HepG2 (cell line): Measurements from ENCODE around the gene FKBP1B.

Source experiments
- FOXP1 ChIP-seq, 2 experiments: fragments of 450-650 bp in 1 of 2; IDR thresholded peaks; 2 replicates each; pipeline ENCODE4 v1.6.1; 2017 to 2018; ENCODE audit warnings: antibody characterized with exemption in 1 of 2
- NFIC ChIP-seq: IDR thresholded peaks from 2 replicates; pipeline ENCODE4 v1.6.1; 2012; ENCODE audit warnings: mild to moderate bottlenecking, low read length, inconsistent platforms
- ZMYM3 ChIP-seq: sonication (generic); formaldehyde crosslinking; IDR thresholded peaks from 2 replicates; pipeline ENCODE4 v1.5.1; 2020; ENCODE audit warnings: mild to moderate bottlenecking, missing genetic modification reagents

DNA sequence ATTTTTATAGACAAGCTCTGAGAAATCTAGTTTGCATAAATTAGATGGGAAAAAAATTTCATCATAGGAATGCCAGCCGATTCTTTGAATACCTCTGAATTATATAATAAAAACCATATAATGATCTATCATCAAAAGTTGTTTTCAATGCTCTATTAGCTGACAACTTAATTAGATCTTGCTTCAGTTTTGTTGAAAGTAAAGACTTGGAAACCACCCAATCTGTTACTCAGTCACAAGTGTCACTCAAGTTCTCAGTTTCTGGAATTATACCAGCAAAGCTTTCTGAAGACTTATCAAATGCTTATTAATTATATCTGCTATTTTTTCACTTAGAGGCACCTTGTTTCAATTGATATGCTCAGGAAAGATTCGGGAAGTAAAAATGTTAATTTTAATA, 52.5 kb downstream of the FKBP1B start:
- TF ChIP-seq ZMYM3 (no peak), FOXP1 (IDR thresholded peaks at IDR 0.05) (no peak), FOXP1 (CRISPR knock-in tag; IDR thresholded peaks at IDR 0.05) (no peak), NFIC (no peak)
